Stimulated activated CD4-positive, alpha-beta T cell treated with anti-CD3 and anti-CD28 coated beads, Interleukin-15, amount 100 ng/mL, for 24 hours (primary cell): ENCODE data around the gene SETMAR.
"Not testable (repeated sequence)": the region's sequence is repeated elsewhere in the genome, so short reads cannot be mapped to it uniquely, and the experiment has no call there.

ENCODE experiments used
- DNase-seq: peaks from one replicate; pipeline ENCODE4 v3.0.0-alpha.2; 2020

The SETMAR gene

GRCh38 chr3:4314688-4315087, 11.5 kb downstream of the SETMAR start:
- DNase-seq: no peak

- DNase-seq: no peak
Measured at GRCh38 chr3:4320096-4320911, 17.1 kb downstream of the SETMAR start.

GRCh38 chr3:4321732-4322131, 18.6 kb downstream of the SETMAR start:
- DNase-seq: no peak

GRCh38 chr3:4322635-4323034, 19.5 kb downstream of the SETMAR start:
- DNase-seq: no peak

GRCh38 chr3:4323246-4324027, 20.3 kb downstream of the SETMAR start:
- no peak for DNase-seq

- no peak for DNase-seq
Measured at GRCh38 chr3:4326868-4327267, 23.7 kb downstream of the SETMAR start.

GRCh38 chr3:4329806-4330205, 26.6 kb downstream of the SETMAR start:
- DNase-seq: not testable (repeated sequence)

- DNase-seq: no peak
Measured at GRCh38 chr3:4332111-4332510, 28.9 kb downstream of the SETMAR start.

GRCh38 chr3:4332574-4332973, 29.4 kb downstream of the SETMAR start:
- no peak for DNase-seq

- DNase-seq: no peak
Measured at GRCh38 chr3:4332991-4333390, 29.8 kb downstream of the SETMAR start.

GRCh38 chr3:4334548-4334947, 31.4 kb downstream of the SETMAR start:
- no peak for DNase-seq

- DNase-seq: no peak
Measured at GRCh38 chr3:4335840-4336562, 32.8 kb downstream of the SETMAR start.

GRCh38 chr3:4336850-4337546, 33.8 kb downstream of the SETMAR start:
- DNase-seq: no peak

- DNase-seq: no peak
Measured at GRCh38 chr3:4338751-4339150, 35.6 kb downstream of the SETMAR start.

- no peak for DNase-seq
Measured at GRCh38 chr3:4340077-4340410, 36.9 kb downstream of the SETMAR start.

- DNase-seq: no peak
Measured at GRCh38 chr3:4340411-4341335, 37.5 kb downstream of the SETMAR start.

- DNase-seq: no peak
Measured at GRCh38 chr3:4341336-4341675, 38.1 kb downstream of the SETMAR start.

GRCh38 chr3:4343258-4343657, 40.1 kb downstream of the SETMAR start:
- DNase-seq: no peak

- DNase-seq: peak; percentile 54
Measured at GRCh38 chr3:4350789-4351163, 47.6 kb downstream of the SETMAR start.

GRCh38 chr3:4351164-4351855, 48.1 kb downstream of the SETMAR start:
- peak; percentile 67 for DNase-seq

- DNase-seq: no peak
Measured at GRCh38 chr3:4351872-4352271, 48.7 kb downstream of the SETMAR start.
